ENCODE data around the gene SNAI1.

The SNAI1 gene

GRCh38 chr20:50029083-50029696 is 46.4 kb downstream of the SNAI1 start:
- FAIRE-seq (no peak), DNase-seq (ENCODE audit: extremely low spot score, insufficient read length, low read depth) (no peak)

- no peak for FAIRE-seq
- DNase-seq (ENCODE audit: extremely low spot score, insufficient read length, low read depth), result no peak
Measured at GRCh38 chr20:50029697-50030461, 47.1 kb downstream of the SNAI1 start.

DNA sequence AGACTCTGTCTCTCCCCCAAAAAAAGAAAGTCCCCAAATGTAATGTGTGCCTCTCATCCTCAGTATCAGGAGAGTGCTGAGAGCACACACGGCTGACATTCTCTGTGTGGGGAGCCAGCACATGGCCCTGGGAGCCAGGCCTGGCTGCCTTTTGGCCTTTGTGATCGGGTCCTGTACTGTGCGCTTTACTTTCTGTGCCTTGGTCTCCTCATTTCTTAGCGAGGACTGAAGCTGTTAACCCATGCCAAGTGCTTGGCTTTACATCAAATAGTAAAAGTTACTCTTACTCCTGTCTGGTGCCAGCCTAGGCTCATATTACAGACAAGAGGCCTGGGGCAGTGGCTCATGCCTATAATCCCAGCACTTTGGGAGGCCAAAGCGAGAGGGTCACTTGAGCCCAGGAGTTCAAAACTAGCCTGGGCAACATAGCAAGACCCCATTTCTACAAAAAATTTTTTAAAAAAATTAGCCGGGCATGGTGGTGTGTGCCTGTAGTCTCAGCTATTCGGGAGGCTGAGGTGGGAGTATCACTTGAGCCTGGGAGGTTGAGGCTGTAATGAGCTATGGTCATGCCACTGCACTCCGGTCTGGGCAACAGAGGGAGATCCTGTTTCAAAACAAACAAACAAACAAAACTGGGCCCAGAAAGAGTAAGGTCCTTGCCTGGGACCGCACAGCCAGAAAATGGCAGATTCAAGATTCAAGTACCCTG is 50.3 kb downstream of the SNAI1 start:
- FAIRE-seq (no peak), DNase-seq (ENCODE audit: extremely low spot score, insufficient read length, low read depth) (no peak)

GRCh38 chr20:50034567-50035180 is 51.9 kb downstream of the SNAI1 start:
- DNase-seq (ENCODE audit: extremely low spot score, insufficient read length, low read depth) (no peak), FAIRE-seq (no peak)

GRCh38 chr20:50036703-50037102 is 53.9 kb downstream of the SNAI1 start:
- DNase-seq (ENCODE audit: extremely low spot score, insufficient read length, low read depth) (no peak), FAIRE-seq (no peak)

GRCh38 chr20:50037123-50037522 is 54.3 kb downstream of the SNAI1 start:
- no peak for FAIRE-seq

DNA sequence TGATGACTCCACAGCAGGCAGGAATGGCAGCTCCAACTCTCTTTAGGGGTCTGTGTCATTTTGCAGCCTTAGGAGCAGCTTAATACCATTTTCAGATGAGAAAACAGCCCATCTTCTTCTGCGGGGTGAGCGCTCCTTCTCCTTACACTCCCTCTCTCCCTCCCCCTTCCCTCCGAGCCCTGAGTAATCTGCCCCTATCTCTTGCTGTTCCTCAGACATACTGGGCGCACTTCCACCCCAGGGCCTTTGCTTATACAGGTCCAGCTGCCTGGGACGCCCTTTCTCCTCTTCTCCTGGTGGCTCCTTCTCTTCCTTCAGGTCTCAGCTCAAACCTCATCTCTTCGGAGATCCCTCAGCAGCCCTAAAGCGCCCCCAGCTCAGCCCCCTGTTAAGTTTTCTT is 54.8 kb downstream of the SNAI1 start:
- DNase-seq (ENCODE audit: extremely low spot score, insufficient read length, low read depth) (no peak), FAIRE-seq (no peak)

More at GRCh38 chr20:50037123-50037522, 54.3 kb downstream of the SNAI1 start:
- no peak for DNase-seq (ENCODE audit: extremely low spot score, insufficient read length, low read depth)

- DNase-seq (ENCODE audit: extremely low spot score, insufficient read length, low read depth), result no peak
- no peak for FAIRE-seq
Measured at GRCh38 chr20:50038169-50038568, 55.4 kb downstream of the SNAI1 start.

All from GM18507 (cell line).